ENCODE results near the gene COX10.

The COX10 gene

DNA sequence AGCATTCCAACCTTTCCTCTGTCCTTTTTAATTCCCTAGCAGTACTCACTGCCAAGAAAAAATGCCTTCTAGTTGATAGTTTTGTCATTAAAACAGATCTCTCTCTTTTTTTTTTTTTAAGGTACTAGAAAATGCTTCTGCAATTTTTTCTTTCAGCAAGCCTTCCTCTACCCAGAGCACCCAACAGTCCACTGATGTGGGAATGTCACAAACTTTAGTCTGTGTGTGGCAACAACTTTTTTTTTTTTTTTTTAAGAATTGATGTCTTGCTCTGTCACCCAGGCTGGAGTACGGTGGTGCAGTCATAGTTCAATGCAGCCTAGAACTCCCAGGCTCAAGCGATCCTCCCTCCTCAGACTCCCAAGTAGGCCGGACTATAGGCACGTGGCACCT is 132.7 kb downstream of the COX10 start:
- TF ChIP-seq, protein P1, sequence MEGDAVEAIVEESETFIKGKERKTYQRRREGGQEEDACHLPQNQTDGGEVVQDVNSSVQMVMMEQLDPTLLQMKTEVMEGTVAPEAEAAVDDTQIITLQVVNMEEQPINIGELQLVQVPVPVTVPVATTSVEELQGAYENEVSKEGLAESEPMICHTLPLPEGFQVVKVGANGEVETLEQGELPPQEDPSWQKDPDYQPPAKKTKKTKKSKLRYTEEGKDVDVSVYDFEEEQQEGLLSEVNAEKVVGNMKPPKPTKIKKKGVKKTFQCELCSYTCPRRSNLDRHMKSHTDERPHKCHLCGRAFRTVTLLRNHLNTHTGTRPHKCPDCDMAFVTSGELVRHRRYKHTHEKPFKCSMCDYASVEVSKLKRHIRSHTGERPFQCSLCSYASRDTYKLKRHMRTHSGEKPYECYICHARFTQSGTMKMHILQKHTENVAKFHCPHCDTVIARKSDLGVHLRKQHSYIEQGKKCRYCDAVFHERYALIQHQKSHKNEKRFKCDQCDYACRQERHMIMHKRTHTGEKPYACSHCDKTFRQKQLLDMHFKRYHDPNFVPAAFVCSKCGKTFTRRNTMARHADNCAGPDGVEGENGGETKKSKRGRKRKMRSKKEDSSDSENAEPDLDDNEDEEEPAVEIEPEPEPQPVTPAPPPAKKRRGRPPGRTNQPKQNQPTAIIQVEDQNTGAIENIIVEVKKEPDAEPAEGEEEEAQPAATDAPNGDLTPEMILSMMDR (IDR thresholded peaks at IDR 0.05; ENCODE audit: poor library complexity, severe bottlenecking): no peak

DNA sequence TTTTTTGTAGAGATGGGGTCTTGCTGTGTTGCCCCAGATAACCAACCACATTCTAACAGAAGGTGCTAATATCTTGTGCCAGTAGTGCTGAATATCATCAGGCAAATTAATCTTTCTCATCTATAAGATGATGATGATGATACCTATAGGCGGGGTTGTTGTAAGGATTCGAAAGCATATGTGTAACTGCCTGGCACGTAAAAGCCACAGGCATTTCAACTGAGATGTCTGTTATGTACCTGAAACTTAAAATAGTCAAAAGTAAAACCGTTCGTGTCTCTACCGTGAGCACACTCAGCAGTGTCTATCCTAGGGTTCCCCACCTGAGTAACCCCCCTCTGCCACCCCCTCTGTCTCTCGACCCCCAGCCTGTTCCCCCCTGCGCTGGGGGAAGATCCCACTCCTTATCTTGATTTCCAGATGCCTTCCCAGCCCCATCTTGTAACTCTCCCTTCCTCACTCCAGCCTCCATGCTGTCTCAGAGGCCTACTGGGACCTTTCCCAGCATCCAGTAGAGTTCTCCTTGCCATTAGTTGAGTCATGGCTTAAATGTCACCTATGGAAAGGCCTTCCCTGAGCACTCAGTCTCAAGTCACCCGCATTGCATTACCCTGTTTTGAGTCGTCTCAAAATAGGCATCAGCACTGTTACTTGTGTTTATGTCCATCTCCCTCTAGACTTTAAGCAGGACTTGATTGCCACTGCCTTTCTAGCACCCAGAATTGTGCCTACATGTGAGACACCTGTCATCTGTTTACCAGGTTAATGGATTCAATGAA is 133.3 kb downstream of the COX10 start:
- no peak overlapping the region for H3K4me3 ChIP-seq (ENCODE audit: severe bottlenecking)
- H3K9me3 ChIP-seq (ENCODE audit: severe bottlenecking): no peaks in the 10 kb centered on the region
- H3K36me3 ChIP-seq (ENCODE audit: low read depth): 0 out of 2 replicates have a peak, but pooled peaks cover 4% of the 10 kb centered on the region
- ATAC-seq (ENCODE audit: low read depth) (no peak), DNase-seq (ENCODE audit: low spot score) (no peak)
- H3K27ac ChIP-seq (ENCODE audit: poor library complexity, severe bottlenecking): no peak overlapping the region
- peaks cover 7% of the 10 kb centered on the region for H3K4me1 ChIP-seq (ENCODE audit: insufficient read depth, poor library complexity, severe bottlenecking)
- H3K27me3 ChIP-seq (ENCODE audit: insufficient read depth, poor library complexity, severe bottlenecking): no peaks in the 10 kb centered on the region
- TF ChIP-seq, protein P1 (IDR thresholded peaks at IDR 0.05; ENCODE audit: poor library complexity, severe bottlenecking): no peak

More for the DNA sequence above, 132.7 kb downstream of the COX10 start:
- no peaks in the 10 kb centered on the region for H3K36me3 ChIP-seq (ENCODE audit: low read depth)
- H3K27me3 ChIP-seq (ENCODE audit: insufficient read depth, poor library complexity, severe bottlenecking): no peaks in the 10 kb centered on the region
- ATAC-seq (ENCODE audit: low read depth) (no peak), DNase-seq (ENCODE audit: low spot score) (no peak)
- peaks cover 7% of the 10 kb centered on the region for H3K4me1 ChIP-seq (ENCODE audit: insufficient read depth, poor library complexity, severe bottlenecking)
- no peak overlapping the region for H3K4me3 ChIP-seq (ENCODE audit: severe bottlenecking)
- no peak overlapping the region for H3K27ac ChIP-seq (ENCODE audit: poor library complexity, severe bottlenecking)
- H3K9me3 ChIP-seq (ENCODE audit: severe bottlenecking): no peaks in the 10 kb centered on the region

DNA sequence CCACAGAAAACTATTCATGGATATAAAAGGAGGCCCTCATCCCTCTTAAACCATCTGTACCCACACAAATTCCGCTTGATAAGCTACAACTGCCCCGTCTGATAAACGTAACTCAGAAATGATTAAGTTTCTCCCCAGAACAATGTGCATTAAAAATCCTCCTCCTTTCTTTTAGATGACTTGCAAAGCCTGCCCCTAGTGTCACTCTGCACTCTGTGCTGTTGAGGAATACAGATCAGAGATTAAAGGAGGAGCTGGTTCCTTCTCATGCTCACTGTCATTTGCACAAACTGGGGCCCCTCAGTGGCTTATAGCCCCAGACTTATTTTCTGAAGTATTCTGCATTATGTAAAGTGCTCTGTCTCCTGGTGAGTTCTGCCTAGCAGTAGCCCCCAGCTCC is 134.1 kb downstream of the COX10 start:
- ATAC-seq (ENCODE audit: low read depth) (no peak), DNase-seq (ENCODE audit: low spot score) (no peak)
- H3K36me3 ChIP-seq (ENCODE audit: low read depth): 0 out of 2 replicates have a peak, but pooled peaks cover 10% of the 10 kb centered on the region
- H3K9me3 ChIP-seq (ENCODE audit: severe bottlenecking): no peaks in the 10 kb centered on the region
- TF ChIP-seq, protein P1 (IDR thresholded peaks at IDR 0.05; ENCODE audit: poor library complexity, severe bottlenecking): no peak
- peaks cover 7% of the 10 kb centered on the region for H3K4me1 ChIP-seq (ENCODE audit: insufficient read depth, poor library complexity, severe bottlenecking)
- H3K27me3 ChIP-seq (ENCODE audit: insufficient read depth, poor library complexity, severe bottlenecking): no peaks in the 10 kb centered on the region
- no peak overlapping the region for H3K27ac ChIP-seq (ENCODE audit: poor library complexity, severe bottlenecking)
- no peak overlapping the region for H3K4me3 ChIP-seq (ENCODE audit: severe bottlenecking)

DNA sequence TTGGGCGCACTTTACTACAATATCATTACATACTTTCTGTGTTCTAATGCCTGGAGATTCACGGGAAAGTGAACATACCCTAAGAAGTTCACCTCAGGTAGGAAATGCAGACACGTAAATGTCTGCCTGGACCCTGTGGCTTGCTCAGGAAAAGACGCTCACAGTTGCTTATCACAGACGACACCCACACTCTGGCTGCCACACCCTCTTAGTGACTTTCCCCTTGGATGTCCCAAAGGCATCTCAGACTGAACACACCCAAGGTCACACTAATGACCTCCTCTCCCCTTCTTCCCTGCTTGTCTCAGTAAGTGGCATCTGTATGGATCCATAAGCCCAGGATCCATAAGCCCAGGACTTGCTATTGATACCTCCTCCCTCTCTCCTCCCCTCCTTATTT is 134.8 kb downstream of the COX10 start:
- H3K27me3 ChIP-seq (ENCODE audit: insufficient read depth, poor library complexity, severe bottlenecking): no peaks in the 10 kb centered on the region
- H3K27ac ChIP-seq (ENCODE audit: poor library complexity, severe bottlenecking): no peak overlapping the region
- TF ChIP-seq, protein P1 (IDR thresholded peaks at IDR 0.05; ENCODE audit: poor library complexity, severe bottlenecking): no peak
- ATAC-seq (ENCODE audit: low read depth): no peak
- DNase-seq (ENCODE audit: low spot score): no peak
- no peak overlapping the region for H3K4me3 ChIP-seq (ENCODE audit: severe bottlenecking)
- peaks cover 7% of the 10 kb centered on the region for H3K4me1 ChIP-seq (ENCODE audit: insufficient read depth, poor library complexity, severe bottlenecking)
- 0 out of 2 replicates have a peak, but pooled peaks cover 10% of the 10 kb centered on the region for H3K36me3 ChIP-seq (ENCODE audit: low read depth)
- no peaks in the 10 kb centered on the region for H3K9me3 ChIP-seq (ENCODE audit: severe bottlenecking)

DNA sequence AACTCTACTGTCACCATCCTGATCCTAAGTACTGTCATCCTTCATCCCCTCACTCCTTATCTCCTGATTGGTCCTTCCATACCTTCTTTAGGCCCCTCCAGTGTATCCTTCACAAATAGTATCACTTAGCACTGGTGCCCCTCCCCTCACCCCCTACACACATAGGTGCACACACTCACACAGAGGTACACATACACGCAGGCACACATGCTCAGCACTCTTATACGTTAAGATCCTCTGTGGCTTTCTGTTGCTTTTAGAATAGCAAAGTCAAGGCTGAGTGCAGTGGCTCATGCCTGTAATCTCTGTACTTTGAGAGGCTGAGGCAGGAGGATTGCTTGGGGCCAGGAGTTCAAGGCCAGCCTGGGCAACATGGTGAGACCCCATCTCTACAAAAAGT is 135.2 kb downstream of the COX10 start:
- peaks cover 7% of the 10 kb centered on the region for H3K4me1 ChIP-seq (ENCODE audit: insufficient read depth, poor library complexity, severe bottlenecking)
- DNase-seq (ENCODE audit: low spot score) (no peak), ATAC-seq (ENCODE audit: low read depth) (no peak)
- no peaks in the 10 kb centered on the region for H3K27me3 ChIP-seq (ENCODE audit: insufficient read depth, poor library complexity, severe bottlenecking)
- TF ChIP-seq, protein P1 (IDR thresholded peaks at IDR 0.05; ENCODE audit: poor library complexity, severe bottlenecking): no peak
- no peak overlapping the region for H3K27ac ChIP-seq (ENCODE audit: poor library complexity, severe bottlenecking)
- H3K9me3 ChIP-seq (ENCODE audit: severe bottlenecking): no peaks in the 10 kb centered on the region
- H3K4me3 ChIP-seq (ENCODE audit: severe bottlenecking): no peak overlapping the region
- 0 out of 2 replicates have a peak, but pooled peaks cover 10% of the 10 kb centered on the region for H3K36me3 ChIP-seq (ENCODE audit: low read depth)

Data from RWPE2 (cell line).